ENCODE results near the gene UBE2C.

UBE2C gene

GRCh38 chr20:45857882-45858216, 45.4 kb downstream of the UBE2C start:
- FAIRE-seq = no peak
- peak; percentile 32 for DNase-seq (ENCODE audit: low spot score)

DNA sequence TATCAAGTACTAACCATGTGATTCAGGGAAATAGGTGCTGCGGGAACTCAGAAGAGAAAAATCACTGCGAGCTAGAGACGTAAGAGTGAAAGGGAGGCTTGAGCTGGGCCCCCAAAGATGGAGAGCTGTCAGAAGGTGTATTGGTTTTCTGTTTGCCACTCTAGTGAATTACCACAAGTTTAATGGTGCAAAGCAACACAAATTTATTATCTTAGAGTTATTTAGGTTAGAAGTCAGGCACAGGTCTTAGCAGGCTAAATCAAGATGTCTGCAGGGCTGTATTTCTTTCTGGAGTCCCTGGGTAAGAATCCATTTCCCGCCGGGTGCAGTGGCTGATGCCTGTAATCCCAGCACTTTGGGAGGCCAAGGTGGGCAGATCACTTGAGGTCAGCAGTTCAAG, 47.5 kb downstream of the UBE2C start:
- FAIRE-seq (no peak), DNase-seq (ENCODE audit: low spot score) (no peak)

- DNase-seq (ENCODE audit: low spot score) (no peak), FAIRE-seq (no peak)
These were observed 48.2 kb downstream of the UBE2C start for GRCh38 chr20:45860560-45861220.

DNA sequence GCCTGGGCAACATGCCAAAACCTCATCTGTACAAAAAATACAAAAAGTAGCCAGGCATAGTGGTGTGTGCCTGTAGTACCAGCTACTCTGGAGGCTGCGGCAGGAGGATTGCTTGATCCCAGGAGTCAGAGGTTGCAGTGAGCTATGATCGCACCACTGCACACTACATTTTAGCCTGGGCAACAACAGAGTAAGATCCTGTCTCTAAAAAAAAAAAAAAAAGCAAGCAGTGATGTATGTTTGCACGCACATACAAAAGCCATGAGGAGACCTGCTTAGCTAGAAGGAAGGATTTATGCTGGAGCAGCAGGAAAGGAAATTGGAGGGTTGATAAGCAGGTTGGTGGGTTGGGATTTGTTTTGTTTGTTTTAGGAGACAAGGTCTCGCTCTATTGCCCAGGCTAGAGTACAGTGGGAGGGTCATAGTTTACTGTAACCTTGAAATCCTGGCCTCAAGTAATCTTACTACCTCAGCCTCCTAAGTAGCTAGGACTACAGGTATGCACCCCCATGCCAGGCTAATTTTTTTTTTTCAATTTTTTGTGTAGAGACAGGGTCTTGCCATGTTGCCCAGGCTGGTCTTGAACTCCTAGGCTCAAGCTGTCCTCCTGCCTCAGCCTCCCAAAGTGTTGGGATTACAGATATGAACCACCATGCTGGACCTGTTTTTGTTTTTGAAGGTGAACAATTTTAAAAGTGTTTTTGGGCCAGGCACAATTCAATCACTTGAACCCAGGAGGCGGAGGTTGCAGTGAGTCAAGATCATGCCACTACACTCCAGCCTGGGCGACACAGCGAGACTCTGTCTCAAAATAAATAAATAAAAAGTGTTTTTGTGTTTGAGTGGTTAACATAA, 49.0 kb downstream of the UBE2C start:
- FAIRE-seq = no peak

GRCh38 chr20:45863543-45864470, 51.4 kb downstream of the UBE2C start:
- FAIRE-seq (no peak), DNase-seq (ENCODE audit: low spot score) (no peak)

More for the DNA sequence above, 49.0 kb downstream of the UBE2C start:
- DNase-seq (ENCODE audit: low spot score) = no peak

GRCh38 chr20:45866454-45866853, 54.0 kb downstream of the UBE2C start:
- no peak for DNase-seq (ENCODE audit: low spot score)
- no peak for FAIRE-seq
